Measurements from ENCODE around the gene CBFA2T2.
"Not testable (repeated sequence)": the region's sequence is repeated elsewhere in the genome, so short reads cannot be mapped to it uniquely, and the experiment has no call there.

The CBFA2T2 gene

GRCh38 chr20:33621717-33622400, 132.0 kb downstream of the CBFA2T2 start:
- DNase-seq (ENCODE audit: low read depth in 2 of 2, low spot score in 1 of 2) = no peak

GRCh38 chr20:33622705-33623365, 132.9 kb downstream of the CBFA2T2 start:
- no peak for DNase-seq (ENCODE audit: low read depth in 2 of 2, low spot score in 1 of 2)

GRCh38 chr20:33624399-33624798, 134.5 kb downstream of the CBFA2T2 start:
- DNase-seq (ENCODE audit: low read depth in 2 of 2, low spot score in 1 of 2) = no peak

- no peak for DNase-seq (ENCODE audit: low read depth in 2 of 2, low spot score in 1 of 2)
Measured at GRCh38 chr20:33626190-33626589, 136.3 kb downstream of the CBFA2T2 start.

GRCh38 chr20:33627577-33628216, 137.8 kb downstream of the CBFA2T2 start:
- DNase-seq (ENCODE audit: low read depth in 2 of 2, low spot score in 1 of 2) = no peak

- DNase-seq (ENCODE audit: low read depth in 2 of 2, low spot score in 1 of 2) = no peak
Measured at GRCh38 chr20:33629533-33629932, 139.6 kb downstream of the CBFA2T2 start.

- no peak for DNase-seq (ENCODE audit: low read depth in 2 of 2, low spot score in 1 of 2)
Measured at GRCh38 chr20:33629979-33630378, 140.1 kb downstream of the CBFA2T2 start.

GRCh38 chr20:33630507-33630906, 140.6 kb downstream of the CBFA2T2 start:
- no peak for DNase-seq (ENCODE audit: low read depth in 2 of 2, low spot score in 1 of 2)

GRCh38 chr20:33631910-33632309, 142.0 kb downstream of the CBFA2T2 start:
- DNase-seq (ENCODE audit: low read depth in 2 of 2, low spot score in 1 of 2) = not testable (repeated sequence)

- DNase-seq (ENCODE audit: low read depth in 2 of 2, low spot score in 1 of 2) = no peak
Measured at GRCh38 chr20:33635341-33635740, 145.4 kb downstream of the CBFA2T2 start.

- no peak for DNase-seq (ENCODE audit: low read depth in 2 of 2, low spot score in 1 of 2)
Measured at GRCh38 chr20:33636776-33637175, 146.9 kb downstream of the CBFA2T2 start.

GRCh38 chr20:33640287-33640686, 150.4 kb downstream of the CBFA2T2 start:
- DNase-seq (ENCODE audit: low read depth in 2 of 2, low spot score in 1 of 2) = no peak

GRCh38 chr20:33644313-33645071, 154.6 kb downstream of the CBFA2T2 start:
- no peak for DNase-seq (ENCODE audit: low read depth in 2 of 2, low spot score in 1 of 2)

GRCh38 chr20:33645072-33645358, 155.1 kb downstream of the CBFA2T2 start:
- no peak for DNase-seq (ENCODE audit: low read depth in 2 of 2, low spot score in 1 of 2)

GRCh38 chr20:33645396-33645795, 155.5 kb downstream of the CBFA2T2 start:
- no peak for DNase-seq (ENCODE audit: low read depth in 2 of 2, low spot score in 1 of 2)

- no peak for DNase-seq (ENCODE audit: low read depth in 2 of 2, low spot score in 1 of 2)
Measured at GRCh38 chr20:33646191-33646590, 156.3 kb downstream of the CBFA2T2 start.

GRCh38 chr20:33646959-33647602, 157.2 kb downstream of the CBFA2T2 start:
- not testable (repeated sequence) for DNase-seq (ENCODE audit: low read depth in 2 of 2, low spot score in 1 of 2)

- no peak for DNase-seq (ENCODE audit: low read depth in 2 of 2, low spot score in 1 of 2)
Measured at GRCh38 chr20:33647603-33648395, 157.9 kb downstream of the CBFA2T2 start.

GRCh38 chr20:33648396-33649004, 158.6 kb downstream of the CBFA2T2 start:
- DNase-seq (ENCODE audit: low read depth in 2 of 2, low spot score in 1 of 2) = no peak

- no peak for DNase-seq (ENCODE audit: low read depth in 2 of 2, low spot score in 1 of 2)
Measured at GRCh38 chr20:33649201-33649681, 159.3 kb downstream of the CBFA2T2 start.

Measured in stimulated activated CD8-positive, alpha-beta memory T cell treated with anti-CD3 and anti-CD28 coated beads, Interleukin-4, amount 100 ng/mL, for 1 hour (primary cell).